GM21367 (cell line): ENCODE data around the gene PDGFD.
A peak's percentile ranks its signal among the peaks of the same experiment; 100 is the strongest.

Experiments
- ATAC-seq: cut with Tn5 transposase; IDR thresholded peaks from one replicate; pipeline ENCODE4 v1.9.1; 2021; ENCODE audit not compliant: unreplicated experiment

Gene PDGFD

DNA sequence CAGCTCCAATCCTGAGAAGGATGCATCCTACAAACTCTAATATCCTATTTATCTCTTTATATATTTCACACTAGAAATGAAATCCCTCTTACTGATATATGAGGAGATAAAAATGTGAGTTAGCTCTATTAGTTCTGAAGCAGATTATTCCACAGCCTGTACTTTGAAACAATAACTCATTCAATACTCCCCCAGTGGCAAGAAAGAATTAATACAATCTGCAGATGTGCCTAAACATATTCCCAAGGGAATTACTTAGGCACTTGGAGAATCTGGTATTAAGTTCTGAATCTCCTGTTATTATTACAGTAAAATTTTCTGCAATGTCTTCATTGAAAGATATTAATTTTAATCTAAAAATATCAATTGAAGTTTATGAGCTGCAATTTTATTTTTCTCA, 68.2 kb downstream of the PDGFD start:
- ATAC-seq: no peak

DNA sequence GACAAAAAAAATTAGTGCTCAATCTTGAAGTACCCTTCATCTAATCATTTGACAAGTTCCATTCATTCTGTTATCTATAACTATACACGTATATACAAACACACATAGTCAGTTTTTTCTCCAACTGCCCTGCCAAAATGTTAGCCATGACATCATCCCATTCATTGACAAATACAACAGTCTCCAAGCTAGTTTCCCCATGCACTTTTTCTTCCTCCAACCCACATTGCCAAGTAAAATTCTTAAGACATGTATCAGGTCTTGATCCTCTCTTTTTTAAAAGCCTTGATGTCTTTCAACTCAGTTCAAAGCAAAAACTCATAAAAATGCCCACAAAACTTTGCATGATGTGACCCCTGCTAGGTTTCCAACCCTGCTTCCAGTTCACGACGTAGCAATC, 69.4 kb downstream of the PDGFD start:
- no peak for ATAC-seq

DNA sequence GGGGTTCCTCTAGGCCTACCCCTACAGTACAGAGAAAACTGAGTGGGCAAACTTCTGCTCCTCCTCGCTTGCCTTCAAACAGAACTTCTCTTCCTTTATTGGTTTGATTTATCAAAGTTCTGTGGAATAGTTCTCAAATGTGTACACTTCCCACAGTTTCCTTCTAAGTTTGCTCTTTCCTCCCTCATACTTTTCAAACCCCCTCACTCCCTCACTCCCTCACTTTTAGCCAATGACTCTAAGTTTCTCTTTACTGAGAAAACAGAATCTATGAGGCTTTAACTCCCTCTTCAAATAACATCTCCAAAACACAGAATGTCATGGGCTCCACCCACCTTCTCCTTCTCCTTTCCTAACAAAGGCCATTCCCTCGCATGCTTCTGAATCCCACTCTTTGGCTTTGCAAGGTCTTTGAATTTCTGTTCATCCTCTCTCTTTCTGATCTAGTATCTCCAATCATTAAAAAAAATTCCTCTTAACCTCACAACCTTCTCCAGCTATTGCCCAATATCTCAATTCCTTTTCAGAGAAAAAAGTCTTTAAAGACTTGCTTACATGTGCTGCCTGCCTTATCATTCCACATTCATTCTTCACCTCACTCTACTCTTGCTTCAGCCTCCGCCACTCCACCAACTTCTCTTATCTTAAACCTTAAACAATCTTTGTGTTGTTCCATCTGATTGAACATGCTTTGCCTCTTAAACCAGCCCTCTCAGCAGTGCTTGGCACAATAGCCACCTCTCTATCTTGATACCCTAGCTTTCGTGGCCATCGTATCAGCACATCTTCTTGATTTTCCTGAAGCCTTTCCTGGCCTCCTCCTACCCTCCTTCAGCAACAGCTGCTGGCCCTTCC, 70.3 kb downstream of the PDGFD start:
- ATAC-seq: no peak

DNA sequence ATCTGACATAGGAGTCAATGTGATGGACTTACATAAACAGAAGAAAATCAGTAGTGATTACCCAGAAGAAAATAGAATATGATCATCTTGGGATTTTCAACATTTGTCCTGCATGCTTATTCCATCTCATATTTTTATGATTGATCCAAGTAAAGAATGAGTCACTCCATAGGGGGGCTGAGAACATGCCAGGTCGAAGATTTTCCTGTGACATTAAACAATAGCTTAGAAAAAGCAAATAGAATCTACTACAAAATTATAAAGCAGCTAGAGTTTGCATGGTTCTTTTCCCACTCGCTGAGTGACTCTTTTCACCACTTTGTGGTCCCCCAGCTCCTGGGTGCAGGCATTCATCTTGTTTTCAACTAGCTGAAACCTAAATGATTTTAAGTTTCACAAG, 71.2 kb downstream of the PDGFD start:
- no peak for ATAC-seq

DNA sequence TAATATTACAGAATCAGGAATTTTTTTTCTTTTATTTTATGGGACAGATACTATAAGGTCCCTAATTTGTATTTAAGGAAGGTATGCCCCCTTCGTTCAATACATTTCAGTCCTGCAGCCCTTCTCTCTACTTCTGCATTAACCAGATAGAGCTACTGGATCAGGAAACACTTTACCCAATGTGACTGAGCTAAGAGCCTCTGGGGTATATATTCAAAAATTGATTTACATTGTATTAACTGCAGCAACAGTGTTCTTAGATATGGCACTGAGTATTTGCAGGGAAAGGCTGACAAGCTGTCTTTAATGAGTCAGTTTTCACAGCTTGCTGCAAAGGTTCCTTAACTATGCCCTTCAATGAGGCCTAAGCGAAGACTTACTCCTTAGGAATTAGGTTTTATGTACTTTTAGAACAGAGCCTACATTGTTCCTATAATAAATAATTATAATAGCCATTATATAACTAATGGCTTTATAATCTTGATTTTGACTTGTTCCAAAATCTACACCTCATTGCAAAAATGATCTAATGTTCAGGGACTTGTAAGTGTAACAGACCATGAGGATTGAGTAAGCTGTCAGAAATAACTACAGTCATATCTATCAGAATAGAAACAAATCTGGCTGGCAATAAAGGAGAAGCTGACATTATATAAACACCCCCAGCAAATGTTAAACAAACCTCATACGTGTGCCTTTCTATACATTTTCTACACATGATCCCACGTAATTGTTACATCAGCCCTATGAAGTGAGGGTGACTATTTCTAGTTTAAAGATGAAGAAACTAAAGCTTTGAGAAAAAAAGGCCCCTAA, 72.5 kb downstream of the PDGFD start:
- no peak for ATAC-seq

DNA sequence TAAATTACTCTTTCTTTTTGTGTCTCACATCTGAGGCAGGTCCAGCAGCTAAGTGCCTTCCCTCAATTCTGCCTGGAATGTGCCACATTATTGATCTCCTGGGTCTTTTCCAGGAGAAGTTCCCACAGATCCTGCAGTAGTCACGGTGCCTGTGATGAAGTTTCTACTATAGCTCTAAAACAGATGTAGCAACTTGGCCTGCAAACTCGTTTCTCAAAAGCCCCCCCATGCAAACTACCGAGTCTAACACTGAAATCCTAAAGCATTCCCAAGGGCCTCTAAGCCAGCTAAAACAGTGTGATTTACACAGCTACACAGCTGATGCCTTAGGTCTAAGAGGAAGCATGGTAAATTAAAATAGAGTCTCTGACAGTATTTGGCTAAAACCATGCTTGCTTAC, 73.2 kb downstream of the PDGFD start:
- no peak for ATAC-seq

DNA sequence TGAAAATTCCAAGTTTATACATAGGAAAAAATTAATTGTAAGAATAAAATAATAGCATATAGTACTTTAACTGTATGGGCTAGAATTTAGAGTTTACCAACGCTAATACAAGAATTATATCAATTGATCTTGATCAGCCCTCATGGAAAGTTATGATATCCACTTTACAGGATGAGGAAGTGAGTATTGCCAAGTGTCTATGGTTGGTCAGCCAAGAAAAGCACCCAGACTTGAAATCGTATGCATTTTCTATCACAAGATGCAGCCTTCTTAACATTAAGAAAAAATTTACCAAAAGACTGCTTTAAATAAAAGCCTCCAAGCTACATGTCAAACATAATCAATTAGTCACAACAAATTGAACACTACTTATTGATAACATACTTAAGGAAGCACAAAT, 74.5 kb downstream of the PDGFD start:
- no peak for ATAC-seq

DNA sequence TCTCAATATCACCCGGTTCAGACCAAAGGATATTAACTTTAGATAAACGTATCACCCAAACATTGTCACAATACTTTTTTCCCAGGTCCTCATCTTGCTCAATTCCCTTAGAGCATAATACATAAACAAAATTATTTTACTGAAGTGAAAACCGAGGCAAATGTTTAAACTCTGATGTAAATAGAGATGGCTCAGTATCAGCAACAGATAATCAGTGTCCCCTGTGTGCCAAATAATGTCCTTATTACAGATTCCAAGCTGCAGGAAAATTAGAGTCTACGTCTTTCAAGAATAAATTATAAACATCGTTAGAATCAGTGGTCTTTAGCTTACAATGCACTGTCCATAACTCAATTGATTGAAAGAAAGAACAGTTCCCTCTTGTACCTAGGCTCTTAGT, 77.3 kb downstream of the PDGFD start:
- ATAC-seq: no peak

DNA sequence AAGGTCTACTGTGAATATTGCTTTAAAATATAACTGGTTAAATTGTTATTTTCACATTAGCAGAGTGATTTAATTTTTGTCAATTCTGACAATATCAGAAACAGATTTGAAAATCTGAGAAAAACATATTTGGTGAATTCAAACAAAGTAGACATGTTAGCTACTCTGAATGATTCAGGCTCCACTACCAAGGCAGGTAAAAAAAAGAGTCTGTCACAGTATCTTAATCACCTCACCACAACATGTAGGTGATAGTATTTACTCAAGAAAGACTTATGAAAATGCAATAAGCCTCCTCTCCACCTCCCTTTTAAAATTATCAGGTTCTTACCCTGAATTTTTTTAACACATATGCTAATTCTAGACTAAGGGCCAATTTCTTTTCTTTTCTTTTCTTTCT, 85.0 kb downstream of the PDGFD start:
- no peak for ATAC-seq

DNA sequence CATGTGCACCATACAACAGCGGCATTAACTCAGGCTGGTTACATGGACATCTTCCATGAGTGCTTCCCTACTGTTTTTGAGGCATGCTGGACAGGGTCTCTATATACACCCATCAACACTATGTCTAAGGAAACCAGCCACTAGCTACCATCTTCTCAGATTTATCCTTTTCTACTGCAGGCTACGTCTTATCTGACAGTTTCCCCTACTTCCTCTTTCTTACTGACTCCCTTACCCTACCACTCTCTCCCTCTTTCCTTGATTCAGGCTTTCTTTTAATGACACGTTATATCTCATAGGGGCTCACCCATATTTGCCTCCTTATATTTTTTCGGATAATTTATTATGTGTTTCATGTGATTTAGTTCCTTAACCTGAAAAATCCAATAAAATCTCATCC, 85.7 kb downstream of the PDGFD start:
- ATAC-seq: no peak

DNA sequence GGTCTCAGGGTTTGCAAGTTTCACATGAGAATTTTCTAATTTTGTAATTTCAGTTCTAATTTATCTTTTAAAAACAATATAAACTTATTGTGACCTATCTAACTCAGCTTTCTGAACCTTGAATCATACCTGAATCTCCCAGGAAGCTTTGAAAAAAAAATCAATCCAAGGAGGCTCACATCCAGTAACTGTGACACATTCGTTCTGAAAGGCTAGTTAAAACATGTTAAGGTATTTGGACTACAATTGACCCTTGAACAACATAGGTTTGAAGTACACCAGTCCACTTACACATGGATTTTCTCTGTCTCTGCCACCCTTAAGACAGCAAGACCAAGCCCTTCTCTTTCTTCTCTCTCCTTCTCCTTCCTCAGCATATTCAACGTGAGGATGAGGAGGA, 87.5 kb downstream of the PDGFD start:
- no peak for ATAC-seq

DNA sequence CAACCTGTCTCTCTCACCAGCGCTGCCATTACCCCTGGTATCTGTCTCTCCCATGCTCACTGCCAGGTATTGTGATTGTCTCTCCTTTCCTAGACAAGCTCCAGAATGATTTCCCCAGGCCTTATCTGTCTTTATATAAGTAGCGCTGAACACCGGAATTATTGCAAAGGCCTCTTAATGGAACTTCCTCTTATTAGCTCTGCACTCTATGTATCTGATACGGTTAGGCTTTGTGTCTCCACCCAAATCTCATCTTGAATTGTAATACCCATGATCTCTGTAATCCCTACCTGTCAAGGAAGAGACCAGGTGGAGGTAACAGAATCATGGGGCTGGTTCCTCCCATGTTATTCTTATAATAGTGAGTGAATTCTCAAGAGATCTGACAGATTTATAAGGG, 88.2 kb downstream of the PDGFD start:
- no peak for ATAC-seq

DNA sequence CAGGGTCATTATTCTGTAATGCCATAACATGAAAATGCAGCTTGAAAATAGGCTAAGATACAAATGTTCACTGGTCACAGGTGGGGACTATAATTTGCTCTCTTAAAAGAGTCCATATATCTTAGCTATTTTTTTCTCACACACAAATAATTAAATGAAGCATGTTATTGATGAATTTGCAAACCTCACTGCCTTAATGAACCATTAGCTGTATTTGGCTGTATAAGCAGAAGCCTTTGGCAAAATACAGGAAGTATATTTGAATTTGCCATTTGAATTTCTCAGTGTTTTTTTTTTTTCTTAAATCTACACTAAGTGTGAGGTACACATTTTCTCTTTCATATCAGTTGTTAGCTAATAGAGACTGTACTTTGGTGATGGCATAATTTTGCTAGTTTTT, 88.9 kb downstream of the PDGFD start:
- no peak for ATAC-seq

DNA sequence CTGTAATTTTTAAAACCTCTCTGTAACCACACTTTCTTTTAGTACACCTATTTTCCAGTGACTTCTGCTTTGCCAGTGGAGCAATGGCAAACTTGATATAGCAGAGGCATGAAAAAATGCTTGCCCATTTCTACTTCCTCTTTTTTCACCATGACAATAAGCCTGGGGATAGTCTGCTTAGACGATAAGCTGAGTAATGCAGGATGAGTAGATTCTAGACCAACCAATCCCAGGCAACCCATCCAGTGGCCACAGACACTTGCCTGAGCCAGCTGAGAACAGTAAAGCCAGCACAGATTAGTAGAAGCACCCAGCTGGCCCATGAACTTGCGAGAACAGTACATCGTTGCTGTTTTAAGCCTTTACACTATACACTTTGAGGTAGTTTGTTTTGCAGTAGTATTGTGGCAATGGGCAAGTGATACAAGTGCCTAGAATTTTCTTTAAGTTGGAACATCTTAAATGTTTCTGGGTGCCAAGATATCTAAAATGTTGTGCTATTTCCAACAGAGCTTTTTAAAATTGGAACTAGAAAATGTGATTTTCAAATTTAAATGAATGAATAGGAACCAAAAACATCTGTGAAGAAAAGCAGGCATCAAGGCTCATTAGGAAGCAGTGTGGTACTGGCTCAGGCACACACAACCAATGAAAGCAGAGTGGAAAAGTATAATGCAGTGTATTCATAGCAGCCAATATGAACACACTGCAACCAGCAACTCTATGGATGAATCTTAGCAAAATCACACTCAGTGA, 89.8 kb downstream of the PDGFD start:
- peak; percentile 85 for ATAC-seq

DNA sequence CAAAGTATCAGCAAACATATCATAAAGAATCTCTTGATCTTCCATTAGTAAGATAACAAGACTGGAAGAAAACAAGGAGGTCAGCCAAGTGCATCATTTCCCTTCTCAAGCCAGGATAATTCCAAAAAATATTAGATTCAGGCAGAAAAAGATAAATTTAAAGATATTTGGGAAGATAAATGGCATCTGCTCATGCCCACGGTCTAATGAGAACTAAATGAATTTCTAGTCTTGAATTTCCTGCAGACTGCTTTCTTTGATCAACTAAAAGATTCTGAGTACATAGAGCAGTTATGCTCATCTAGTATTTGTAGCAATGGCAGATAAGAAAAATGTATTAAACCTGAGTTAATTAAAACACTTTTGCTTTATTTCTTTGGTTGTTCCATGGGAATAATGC, 96.4 kb downstream of the PDGFD start:
- ATAC-seq: no peak

DNA sequence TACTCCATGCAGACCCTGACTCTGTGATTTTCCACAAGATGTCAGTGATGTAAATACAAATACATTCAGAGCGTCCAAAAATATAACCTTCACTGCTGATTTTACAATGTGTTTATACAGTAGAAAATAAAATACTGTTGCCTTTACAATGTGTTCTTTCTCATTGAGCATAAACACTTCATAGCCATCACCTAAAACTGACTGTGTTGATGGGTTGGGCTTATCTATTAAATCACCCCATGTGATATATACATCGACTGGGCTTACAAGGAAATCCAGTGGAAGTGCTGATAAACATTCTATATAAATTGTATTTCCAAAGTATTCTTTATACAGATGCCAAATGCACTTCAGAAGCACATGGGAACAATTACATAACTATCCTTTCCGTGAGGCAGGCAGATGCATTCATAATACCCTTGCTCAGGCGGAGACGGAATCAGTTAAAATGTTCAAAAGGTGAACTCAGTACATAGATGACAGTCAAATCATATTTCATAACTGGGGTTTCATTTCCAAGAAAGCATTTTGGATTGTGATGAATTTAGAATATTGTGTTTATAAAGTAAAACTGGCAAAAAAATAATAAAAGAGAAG, 99.8 kb downstream of the PDGFD start:
- no peak for ATAC-seq

DNA sequence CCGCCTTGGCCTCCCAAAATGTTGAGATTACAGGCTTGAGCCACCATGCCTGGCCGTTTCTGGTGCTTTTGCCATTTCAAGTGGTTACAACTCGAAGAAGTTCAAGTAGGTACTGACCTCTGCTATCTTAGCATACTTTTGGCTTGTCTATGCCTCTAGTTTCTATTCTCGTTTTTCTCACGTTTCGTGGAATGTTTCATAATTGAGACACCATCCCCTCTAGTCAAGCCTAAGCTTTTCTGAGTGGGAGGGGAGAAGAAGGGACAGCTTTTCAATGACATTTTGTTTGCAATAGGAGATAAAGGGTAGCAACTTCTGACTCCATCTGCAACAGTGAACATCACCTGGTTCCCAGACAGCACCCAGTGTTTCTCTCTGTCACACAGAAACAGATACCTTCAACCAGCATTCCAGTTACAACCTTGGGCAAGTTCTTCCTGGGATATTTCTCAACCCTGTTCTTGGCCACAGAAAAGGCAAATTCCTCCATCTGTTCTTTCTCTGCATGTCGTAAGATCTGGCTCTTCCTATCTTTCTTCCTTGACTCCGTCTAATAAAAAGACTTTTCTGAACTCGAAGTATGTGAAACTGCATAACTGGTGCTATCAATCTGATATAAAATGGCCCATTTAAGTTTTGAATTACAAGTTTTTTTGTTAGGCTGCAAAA, 102.0 kb downstream of the PDGFD start:
- ATAC-seq: no peak

DNA sequence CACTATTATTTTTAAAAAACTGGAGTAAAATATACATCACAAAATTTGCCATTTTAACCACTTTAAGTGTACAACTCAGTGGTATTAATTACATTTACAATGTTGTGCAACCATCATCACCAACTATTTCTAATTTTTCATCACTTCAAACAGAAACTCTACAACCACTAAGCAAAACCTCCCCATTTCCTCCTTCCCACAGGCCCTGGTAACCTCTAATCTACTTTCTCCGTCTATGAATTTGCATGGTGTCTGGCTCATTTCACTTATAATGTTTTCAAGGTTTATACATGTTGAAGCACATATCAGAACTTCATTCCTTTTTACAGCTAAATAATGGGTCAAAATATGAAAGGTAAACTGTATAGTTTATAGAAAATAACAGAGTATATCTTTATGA, 103.1 kb downstream of the PDGFD start:
- peak; percentile 62 for ATAC-seq

DNA sequence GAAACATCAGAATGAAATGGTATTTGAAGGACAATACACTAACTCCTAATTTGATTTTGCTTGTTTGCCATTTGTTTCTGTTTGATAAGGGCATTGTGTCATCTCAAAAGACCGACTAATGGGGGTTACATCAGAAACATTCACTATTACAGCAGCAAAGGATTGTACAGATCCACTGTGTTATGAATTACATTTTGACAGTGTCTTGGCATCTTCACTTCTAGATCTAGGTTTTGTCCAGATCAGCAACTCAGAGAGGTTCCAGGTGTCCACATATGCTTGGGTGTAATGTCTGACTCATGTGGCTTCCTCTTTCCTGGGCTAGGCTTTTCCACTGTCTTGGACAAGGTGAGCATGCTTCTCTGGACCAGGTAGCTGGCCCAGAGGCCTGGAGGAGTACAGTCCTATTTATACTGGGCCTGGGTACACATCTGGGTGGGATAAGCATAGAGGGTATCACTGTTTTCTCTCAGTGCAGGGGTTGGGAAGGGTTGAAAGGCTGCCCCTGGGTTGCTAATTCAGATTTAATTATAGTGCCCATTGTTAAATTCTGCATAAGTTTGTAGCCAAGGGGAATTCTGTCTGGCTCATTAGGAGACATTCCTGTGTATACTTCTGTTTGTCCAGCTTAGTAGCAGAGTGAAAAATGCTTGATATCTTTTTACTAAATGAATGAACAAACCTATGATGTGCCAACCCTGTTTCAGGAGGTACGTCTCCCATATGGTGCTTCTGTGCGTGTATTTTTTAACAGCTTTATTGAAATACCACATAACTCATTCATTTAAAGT, 103.7 kb downstream of the PDGFD start:
- no peak for ATAC-seq

DNA sequence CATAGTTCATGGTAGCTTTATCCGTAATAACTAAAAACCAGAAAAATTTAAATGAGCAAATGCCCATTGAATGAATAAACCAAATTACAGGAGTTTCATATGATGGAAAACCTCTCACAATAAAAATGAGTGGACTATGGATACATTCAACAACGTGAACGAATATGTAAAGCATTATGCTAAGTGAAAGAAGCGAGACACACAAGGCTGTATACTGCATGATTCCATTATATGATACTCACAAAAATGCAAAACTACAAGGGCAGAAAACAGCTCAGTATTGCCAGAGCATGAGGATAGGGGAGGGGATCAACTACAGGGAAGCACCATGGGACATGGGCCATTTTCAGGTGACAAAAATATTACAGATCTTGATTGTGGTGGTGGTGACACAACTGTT, 105.3 kb downstream of the PDGFD start:
- no peak for ATAC-seq
